LNCAP (cell line): Measurements from ENCODE around the gene VAV1.

Experiments used
- CTCF ChIP-seq: fragments of 450-650 bp; IDR thresholded peaks from 2 replicates; pipeline ENCODE4 v1.5.1; 2017; ENCODE audit warnings: mild to moderate bottlenecking

Gene VAV1

DNA sequence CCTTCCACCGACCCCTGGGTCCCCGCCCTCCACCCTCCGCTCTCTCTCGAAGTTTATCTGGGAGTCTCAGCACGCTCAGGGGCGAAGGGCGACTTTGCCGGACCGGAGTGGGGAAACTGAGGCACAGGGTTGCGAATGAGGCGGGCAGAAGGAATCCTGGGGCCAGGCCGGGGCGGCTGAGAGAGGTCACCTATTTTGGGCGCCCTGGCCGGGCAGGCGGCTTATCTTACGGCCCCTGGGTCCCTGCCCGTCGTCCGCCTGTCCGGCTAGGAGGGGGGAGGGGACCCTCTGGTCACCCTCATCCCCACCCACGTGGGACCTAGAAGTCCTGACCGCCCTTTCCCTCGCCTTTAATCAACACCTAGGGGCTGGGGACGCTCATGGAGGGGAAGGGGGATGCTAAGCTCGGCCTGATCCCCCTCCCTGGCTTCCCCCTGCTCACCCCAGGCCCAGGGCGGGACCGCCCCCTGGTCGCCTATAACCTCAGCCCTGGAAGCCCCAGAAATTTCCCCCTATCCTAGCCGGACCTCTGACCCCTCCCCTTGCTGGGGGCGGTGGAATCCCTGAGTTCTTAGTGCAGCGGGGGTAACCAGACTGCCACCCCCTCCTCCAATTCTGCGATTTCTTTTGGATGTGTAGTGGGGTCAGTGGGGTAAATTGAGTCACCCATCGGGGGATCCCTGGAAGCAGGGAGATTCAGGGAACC is 32.5 kb upstream of the VAV1 start:
- TF ChIP-seq CTCF, result no peak

DNA sequence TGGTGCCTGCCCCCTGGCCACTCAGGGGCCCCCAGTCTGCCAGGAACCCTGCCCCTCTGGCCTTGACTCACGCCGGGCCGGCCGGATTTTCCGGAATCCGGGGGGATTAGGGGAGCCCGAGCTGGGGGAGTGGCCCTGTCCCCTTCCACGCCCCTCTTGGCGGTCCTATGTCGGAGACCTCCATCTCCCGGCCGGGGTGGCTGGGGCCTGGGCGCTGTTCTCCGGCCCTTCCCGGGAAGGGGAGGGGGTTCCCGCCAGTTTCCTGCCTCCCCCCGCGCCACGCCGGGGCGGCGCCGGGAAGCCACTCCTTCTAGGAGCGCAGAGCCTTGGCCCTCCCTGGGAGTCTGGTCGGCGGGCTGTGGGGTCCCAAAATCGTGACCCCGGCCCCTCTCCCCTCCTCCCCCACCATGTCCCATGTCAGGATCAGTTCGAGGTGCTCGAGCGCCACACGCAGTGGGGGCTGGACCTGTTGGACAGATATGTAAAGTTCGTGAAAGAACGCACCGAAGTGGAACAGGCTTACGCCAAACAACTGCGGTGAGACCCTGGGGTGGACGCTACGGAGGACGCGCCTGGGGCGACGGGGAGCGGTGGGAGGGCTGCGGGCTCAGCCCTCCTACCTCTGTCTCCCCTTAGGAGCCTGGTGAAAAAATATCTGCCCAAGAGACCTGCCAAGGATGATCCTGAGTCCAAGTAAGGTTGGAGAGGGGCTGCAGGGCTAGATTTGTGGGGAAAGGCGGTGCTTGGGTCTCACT is 31.7 kb upstream of the VAV1 start:
- no peak for TF ChIP-seq CTCF

DNA sequence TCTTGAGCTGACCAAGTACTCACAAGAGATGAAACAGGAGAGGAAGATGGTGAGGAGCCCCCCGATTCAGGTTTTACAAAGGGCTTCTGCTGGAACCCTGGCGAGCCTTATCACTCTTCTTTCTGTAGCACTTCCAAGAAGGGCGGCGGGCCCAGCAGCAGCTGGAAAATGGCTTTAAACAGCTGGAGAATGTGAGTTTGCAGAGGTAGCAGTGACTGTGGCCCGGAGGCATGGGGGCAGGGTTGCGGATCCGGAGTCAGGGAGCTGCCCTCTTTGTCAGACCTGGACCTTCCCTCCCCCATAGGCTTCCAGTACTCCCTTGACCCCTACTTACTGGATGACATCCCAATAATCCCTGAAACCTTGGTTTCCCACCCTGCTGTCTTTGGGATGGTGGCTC is 29.4 kb upstream of the VAV1 start:
- no peak for TF ChIP-seq CTCF

- no peak for TF ChIP-seq CTCF
These were observed 28.7 kb upstream of the VAV1 start for GRCh38 chr19:6743714-6744380.

DNA sequence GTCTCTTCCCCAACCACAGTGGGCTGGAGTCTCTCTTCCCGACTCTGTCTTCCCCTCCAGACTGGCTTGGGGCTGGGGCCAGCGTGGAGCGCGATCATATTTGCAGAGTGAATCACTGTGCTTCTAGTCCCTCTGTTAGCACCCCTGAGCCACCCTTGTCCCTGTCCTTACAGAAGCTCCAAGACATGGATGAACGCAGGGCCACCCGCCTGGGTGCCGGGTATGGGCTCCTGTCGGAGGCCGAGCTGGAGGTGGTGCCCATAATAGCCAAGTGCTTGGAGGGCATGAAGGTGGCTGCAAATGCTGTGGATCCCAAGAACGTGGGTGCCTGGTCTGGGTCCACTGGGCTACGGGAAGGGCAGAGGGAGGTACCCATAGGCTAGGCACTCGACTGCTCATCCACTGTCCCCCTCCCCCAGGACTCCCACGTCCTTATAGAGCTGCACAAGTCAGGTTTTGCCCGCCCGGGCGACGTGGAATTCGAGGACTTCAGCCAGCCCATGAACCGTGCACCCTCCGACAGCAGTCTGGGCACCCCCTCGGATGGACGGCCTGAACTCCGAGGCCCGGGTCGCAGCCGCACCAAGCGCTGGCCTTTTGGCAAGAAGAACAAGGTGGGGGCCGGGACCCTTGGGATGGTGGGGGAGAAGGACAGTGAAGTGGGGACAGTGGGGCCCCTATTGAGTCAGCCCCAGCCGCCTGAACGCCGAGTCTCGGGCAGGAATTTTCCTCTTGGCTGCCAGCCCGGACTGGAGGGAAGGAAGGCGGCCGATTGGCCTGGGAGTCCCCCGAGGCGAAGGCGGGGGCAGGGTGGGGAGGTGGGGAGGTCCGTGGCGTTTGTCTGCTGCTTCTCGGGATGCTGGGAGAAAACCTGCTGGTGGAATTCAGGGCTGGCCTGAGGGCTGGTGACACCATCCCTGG is 27.9 kb upstream of the VAV1 start:
- TF ChIP-seq CTCF, result no peak

GRCh38 chr19:6745965-6746364 is 26.5 kb upstream of the VAV1 start:
- TF ChIP-seq CTCF, result no peak

- no peak for TF ChIP-seq CTCF
These were observed 22.4 kb upstream of the VAV1 start for GRCh38 chr19:6750062-6750461.
